ENCODE data around the gene CIDEA. TPM values are rescaled to one million over a fixed set of nuclear protein-coding genes. Genes with fewer than 3 reads are reported as not detected.

Gene CIDEA
- polyA plus RNA-seq, 12 donors, result 0.09 to 0.30 TPM; not detected in 10

DNA sequence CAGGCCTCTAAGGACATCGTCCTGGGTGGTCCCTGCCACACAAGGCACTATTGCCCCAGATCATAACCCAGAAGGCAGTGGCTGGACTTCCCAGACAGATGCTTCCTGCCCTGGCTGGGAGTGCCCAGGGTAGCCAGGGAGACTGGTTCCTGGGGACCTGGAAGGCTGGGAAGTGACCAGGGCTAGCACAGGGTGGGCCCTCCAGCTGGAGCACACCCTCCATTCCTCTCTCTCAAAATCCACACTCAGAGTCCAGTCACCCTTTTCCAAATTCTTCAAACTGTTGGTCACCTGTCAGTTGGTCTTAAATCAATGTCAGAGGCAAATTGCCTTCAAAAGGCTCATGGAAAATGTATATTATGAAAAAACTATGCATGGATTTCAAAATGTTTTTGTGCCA lies 42.3 kb downstream of the CIDEA start:
- DNase-seq, result no peak

DNA sequence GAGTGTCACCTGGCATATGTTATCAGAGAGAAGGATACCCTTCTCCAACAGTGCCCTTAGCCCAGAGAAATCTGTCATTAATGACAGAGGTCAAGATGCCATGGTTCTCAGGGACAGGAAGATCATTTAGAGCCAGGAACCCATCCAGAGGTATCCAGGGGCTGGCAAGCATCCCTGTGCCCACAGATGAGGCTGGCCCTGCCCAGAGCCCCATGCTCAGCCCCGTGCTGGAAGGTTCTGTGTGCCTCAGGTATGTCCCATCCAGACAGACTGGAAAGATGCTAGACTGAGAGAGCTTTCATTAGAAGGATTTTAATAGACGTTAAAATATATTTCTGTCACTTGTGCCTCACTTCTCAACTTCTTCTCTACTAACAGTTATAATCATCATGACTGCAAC lies 45.7 kb downstream of the CIDEA start:
- DNase-seq, result no peak

DNA sequence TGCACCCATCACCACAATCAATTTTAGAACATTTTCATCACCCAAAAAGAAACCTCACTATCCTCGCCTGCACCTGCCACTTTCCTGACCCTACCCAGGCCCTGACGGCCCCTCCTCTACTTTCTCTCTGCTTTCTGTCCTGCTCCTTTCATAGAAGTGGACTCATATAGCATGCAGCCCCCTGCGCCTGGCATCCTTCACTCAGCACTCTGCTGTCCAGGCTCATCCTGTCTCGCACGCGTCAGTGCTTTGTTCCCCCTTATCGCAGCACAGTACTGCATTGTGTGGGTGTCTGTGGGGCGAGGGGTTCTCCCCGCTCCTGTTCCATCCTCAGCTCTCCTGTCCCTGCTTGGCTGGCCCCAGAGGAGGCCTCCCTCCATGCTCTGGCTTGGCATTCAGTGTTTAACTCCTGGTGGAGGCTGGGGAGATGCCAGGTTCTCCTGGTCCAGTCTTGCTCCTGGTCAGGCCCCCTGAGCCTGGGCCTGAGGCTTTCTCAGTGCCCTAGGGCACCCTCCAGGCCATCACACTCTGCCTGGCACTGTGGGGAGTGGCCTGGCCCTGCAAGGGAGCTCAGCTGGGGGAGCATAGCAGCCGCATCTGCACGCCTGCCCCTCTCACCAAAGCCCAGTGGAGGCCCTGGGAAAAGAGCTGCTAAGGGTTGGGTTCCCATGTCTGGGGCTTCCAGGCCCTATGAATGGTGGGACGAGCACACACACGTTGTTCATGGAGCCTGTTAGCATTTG lies 47.3 kb downstream of the CIDEA start:
- DNase-seq, result no peak

GRCh38 chr18:12302391-12303147 lies 48.4 kb downstream of the CIDEA start:
- DNase-seq, result no peak

DNA sequence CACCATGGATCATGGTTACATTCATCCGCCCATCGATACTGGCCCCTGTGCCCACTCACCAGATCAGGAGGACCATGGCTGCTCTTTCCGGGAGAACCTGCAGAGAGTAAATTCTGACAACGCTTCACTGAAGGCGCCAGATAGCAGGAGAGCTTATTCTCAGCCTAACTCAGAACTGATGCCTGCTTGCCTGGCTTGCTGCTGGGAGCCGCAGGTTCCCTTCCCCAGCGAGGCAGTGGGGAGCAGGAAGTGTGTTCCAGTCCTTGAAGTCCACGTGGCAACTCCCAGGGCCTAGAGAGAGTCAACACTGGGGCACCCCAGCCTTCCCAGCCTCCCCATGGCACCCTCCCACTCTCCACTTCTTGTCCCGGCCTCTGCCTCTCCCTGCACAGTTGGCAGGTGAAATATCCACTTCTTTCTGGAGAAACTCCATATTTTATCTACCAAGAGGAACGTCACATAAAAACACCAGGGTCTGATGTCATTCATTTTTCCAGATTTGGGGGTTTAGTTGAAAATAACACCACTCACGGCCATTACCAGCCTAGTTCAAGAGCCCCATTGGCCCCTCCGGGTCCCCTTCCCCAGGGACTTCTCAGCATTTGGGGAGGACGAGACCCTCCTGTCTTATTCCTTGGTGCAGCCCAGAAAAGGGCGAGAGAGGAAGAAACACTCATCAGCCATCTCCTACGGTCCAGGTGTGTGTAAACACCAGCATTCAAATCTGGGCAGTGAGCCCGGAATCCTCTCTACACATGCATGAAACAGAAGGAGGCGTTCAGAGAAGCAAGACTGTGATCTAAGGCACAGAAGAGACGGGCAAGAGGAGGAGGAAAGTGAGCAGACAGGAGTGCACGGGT lies 50.4 kb downstream of the CIDEA start:
- DNase-seq, result no peak

GRCh38 chr18:12305211-12305610 lies 51.0 kb downstream of the CIDEA start:
- DNase-seq, result no peak

DNA sequence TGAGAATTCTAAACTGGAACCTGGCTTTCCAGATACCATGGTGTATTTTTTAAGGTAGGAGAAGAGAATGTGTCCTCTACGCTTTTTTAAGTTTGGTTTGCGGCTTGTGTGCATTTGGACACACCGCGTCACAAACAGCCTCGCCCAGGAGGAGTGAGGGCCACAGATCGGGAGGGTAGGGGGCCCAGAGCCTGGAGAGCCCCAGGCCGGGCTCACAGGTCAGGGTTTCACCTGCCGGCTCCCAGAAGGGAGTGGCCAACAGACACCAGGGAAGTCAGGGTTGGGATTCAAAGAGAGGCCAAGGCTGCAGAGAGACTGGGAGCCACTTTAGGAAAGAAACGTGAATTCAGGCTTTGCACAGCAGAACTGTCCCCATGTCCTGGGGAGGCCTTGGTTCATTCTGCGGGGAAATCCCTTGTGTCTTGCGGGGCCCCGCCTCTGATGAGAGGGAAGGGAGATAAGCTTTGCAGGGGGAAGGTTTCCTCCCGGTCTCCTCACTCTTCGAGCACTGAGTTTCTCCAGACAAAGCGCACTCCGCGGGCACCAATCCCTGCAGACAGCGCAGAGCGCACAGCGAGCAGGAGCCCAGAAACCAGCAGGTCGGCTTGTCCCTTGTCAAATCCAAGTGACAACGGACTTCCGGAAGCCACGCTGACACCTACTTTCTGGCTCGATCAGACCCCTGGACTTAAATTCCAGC lies 51.9 kb downstream of the CIDEA start:
- no peak for DNase-seq

GRCh38 chr18:12306752-12307700 lies 52.9 kb downstream of the CIDEA start:
- DNase-seq, result peak; percentile 78

DNA sequence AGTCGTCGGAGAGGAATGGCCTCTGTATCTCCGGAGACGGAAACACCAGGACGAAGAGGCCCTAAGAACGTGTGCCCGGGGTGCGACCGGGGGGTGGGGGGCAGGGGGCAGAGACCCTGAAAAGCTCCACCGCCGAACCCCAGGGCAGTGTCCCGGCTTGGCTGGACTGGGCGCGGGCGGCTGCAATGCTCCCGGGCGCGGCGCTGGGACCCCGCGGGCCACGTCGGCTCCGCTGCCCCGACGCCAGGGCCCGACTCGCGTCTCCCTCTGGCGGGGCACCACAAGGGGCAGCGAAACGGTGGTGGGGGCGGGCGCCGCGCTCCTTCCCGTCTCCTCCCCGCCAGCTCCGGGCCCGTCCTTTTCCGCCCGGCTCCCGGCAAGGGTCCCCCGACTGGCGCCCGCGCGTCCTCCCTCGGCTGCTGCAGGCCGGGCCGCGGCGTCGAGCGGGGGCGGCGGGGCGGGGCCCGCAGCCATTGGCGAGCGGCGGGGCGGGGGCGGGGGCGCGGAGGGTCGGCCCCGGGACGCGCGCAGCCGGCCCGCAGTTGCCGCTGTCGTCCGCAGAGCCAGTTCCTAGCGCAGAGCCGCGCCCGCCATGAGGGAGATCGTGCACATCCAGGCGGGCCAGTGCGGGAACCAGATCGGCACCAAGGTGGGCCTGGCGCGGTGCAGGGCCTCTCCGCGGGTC lies 53.7 kb downstream of the CIDEA start, which contains the start of gene TUBB6:
TUBB6 (plus strand) TSS at position 541 of the 685 bp plus-strand sequence; CDS start at position 593, 52 bp downstream.
- peak; percentile 65 for DNase-seq

DNA sequence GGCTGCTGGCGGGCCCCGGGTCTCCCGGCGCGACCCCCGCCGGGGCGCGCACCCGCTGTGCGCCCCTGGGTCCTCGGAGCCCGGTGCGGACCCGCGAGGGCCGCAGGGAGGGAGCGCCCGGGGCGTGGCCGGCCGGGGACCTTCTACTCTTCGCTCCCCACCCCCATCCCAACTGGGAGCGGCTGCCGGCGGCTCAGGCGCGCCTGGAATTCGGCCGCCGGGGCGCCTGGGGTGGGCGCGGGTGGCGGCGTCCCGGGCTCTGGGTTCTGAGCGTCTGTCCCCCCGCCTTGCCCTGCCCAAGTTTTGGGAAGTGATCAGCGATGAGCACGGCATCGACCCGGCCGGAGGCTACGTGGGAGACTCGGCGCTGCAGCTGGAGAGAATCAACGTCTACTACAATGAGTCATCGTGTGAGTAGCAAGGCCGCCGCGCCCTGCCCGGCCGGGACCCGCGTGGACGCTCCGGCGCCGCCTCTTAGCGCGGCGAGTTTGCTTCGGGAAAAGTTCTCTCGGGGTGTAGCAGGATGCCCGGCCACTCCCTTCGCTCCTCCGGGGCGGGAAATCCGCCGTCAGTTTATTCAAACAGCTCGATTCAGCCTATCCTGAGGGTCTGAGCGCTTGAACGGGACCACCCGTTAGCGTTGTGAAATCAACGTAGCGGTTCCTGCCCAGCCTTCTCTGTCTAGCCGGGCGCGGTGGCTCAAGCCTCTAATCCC lies 54.4 kb downstream of the CIDEA start:
- peak; percentile 77 for DNase-seq

DNA sequence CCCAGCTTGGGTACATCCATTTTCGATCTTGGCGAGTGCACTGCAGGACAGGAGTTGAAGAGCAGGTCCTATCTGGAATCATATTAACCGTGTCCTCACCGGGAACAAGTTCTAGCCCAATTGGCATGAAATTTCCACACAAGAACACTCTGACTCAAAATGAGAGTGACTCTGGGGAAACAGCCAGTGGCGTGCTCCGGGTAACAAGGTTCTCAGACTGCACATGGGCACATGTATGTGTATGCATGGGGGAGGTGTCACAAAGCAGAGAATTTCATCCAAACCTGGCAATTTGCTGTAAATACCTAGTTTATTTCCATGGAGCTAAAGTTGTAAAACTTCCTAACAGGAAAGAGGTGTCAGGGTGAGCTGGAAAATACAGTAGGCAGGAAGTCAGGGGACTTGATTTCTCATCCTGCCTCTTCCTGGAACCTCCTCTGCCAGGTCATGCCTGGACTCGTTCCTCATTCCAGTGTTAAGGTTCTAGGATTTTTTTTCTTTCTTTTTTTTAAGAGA lies 55.6 kb downstream of the CIDEA start:
- DNase-seq, result no peak

GRCh38 chr18:12310762-12311161 lies 56.6 kb downstream of the CIDEA start:
- DNase-seq, result no peak

DNA sequence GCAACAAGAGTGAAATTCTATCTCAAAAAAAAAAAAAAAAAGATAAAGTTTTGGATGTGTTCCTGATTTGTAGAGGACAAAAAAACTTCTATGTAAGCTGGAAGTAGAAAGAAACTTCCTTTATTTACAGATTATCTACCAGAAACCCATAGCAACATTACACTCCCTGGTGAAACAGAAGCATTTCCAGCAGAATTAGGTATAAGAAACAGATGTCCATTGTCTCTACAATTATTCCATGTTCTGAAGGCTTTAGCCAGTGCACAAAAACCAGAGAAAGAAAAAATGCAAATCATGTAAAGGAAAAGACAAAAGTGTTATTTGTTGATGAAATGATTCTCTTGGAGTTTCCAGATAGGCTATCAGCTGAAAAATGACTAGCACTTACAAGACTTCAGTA lies 58.8 kb downstream of the CIDEA start:
- DNase-seq, result no peak

GRCh38 chr18:12313530-12314245 lies 59.5 kb downstream of the CIDEA start:
- no peak for DNase-seq

- no peak for DNase-seq
These were observed 60.6 kb downstream of the CIDEA start for GRCh38 chr18:12314591-12315305.

DNA sequence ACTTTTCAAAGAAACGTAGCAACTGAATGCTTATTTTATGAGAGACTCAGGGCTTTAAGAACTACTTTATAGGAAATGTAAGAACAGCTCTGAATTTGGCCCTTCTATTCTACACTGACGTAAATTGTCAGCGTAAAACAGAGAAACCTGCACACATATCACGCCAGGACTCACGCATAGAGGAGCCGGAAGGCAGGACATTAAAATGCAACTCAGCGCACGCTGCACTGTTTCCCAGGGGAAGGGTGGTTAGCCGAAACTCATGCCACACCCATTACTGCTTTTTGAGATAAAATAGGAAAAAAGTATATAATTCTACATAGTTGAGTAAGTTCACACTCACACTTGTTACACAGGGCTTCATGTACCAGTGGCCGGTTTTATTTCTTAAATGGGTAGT lies 61.3 kb downstream of the CIDEA start:
- DNase-seq, result no peak

- no peak for DNase-seq
These were observed 61.8 kb downstream of the CIDEA start for GRCh38 chr18:12315911-12316310.

All from muscle of arm (tissue), 12 donors.